CD4-positive, alpha-beta T cell (primary cell): ENCODE data around the gene ZNF879. TPM values are rescaled to one million over a fixed set of nuclear protein-coding genes. Genes with fewer than 3 reads are reported as not detected.

ENCODE experiments used
- ATAC-seq: fragments of 200-7000 bp; cut with Tn5 transposase; one replicate; pipeline ENCODE4 v1.10.0; 2022; ENCODE audit warnings: mild to moderate bottlenecking; ENCODE audit not compliant: poor library complexity
- CTCF ChIA-PET: fragments of 350-600 bp; sonication (Branson Sonifier 250); formaldehyde crosslinking; loops from one replicate; lab custom pipeline; 2021; ENCODE audit warnings: antibody characterized with exemption, inconsistent platforms; lab: Charles Lee
- POLR2A ChIA-PET: fragments of 350-600 bp; sonication (Branson Sonifier 250); formaldehyde crosslinking; loops from one replicate; lab custom pipeline; 2021; ENCODE audit warnings: antibody characterized with exemption, inconsistent platforms; lab: Charles Lee
- DNase-seq, 14 experiments: peaks; one replicate each; pipeline ENCODE4 v3.0.0-alpha.2; 2013 to 2020; ENCODE audit warnings: mixed read lengths in 2 of 14
- H3K27ac ChIP-seq, 2 donors: one replicate each; pipeline versions ENCODE4 v1.5.1 to v1.7.0; 2013; ENCODE audit warnings: low read length in 2 of 2, low read depth in 1 of 2, mild to moderate bottlenecking in 1 of 2
- H3K27me3 ChIP-seq, 2 experiments: 1 replicate in 1 of 2; 2 replicates in 1 of 2; pipeline versions ENCODE4 v1.6.1 to v1.7.0; 2013; ENCODE audit warnings: low read length in 2 of 2, control low read depth in 1 of 2, mild to moderate bottlenecking in 1 of 2, moderate library complexity in 1 of 2; ENCODE audit not compliant: insufficient read depth in 2 of 2, control insufficient read depth in 1 of 2
- H3K36me3 ChIP-seq: one replicate; pipeline ENCODE4 v1.6.1; 2013; ENCODE audit warnings: low read length, control low read depth; ENCODE audit not compliant: insufficient read depth
- H3K4me1 ChIP-seq: one replicate; pipeline ENCODE4 v1.6.1; 2013; ENCODE audit warnings: low read length, control low read depth; ENCODE audit not compliant: insufficient read depth
- H3K4me3 ChIP-seq: one replicate; pipeline ENCODE4 v1.5.1; 2013; ENCODE audit warnings: mild to moderate bottlenecking, low read length, moderate library complexity
- H3K9me3 ChIP-seq, 2 experiments: 1 replicate in 1 of 2; 2 replicates in 1 of 2; pipeline versions ENCODE4 v1.6.1 to v1.7.0; 2013; ENCODE audit warnings: low read length in 2 of 2, mild to moderate bottlenecking in 2 of 2, control low read depth in 1 of 2, moderate library complexity in 1 of 2; ENCODE audit not compliant: control insufficient read depth in 1 of 2, insufficient read depth in 1 of 2
- H3K27ac Mint-ChIP-seq: one replicate; pipeline ENCODE4 v1.8.0; 2020; ENCODE audit warnings: mixed read lengths
- H3K27me3 Mint-ChIP-seq: one replicate; pipeline ENCODE4 v1.8.0; 2021; ENCODE audit warnings: mixed read lengths
- H3K36me3 Mint-ChIP-seq: one replicate; pipeline ENCODE4 v1.8.0; 2021; ENCODE audit warnings: low read depth, mixed read lengths
- H3K4me1 Mint-ChIP-seq: one replicate; pipeline ENCODE4 v1.8.0; 2021; ENCODE audit warnings: low read depth, mixed read lengths
- H3K4me3 Mint-ChIP-seq: one replicate; pipeline ENCODE4 v1.8.0; 2020; ENCODE audit warnings: mild to moderate bottlenecking, mixed read lengths
- H3K9me3 Mint-ChIP-seq: one replicate; pipeline ENCODE4 v1.8.0; 2020; ENCODE audit warnings: mixed read lengths
- CTCF ChIP-seq: fragments of 200-600 bp; IDR thresholded peaks from one replicate; pipeline ENCODE4 v1.8.0; 2022; ENCODE audit warnings: antibody characterized with exemption, mild to moderate bottlenecking
- intact Hi-C, 2 experiments: fragments of 100-400 bp; cut with DNase I in 1 of 2; cut with micrococcal nuclease in 1 of 2; formaldehyde crosslinking; loops; one replicate each; pipeline versions ENCODE4 v1.15.1 to v1.9.0; 2023 to 2025; cut with DNase I, micrococcal nuclease
- total RNA-seq, 174 experiments: library from RNA in 2 of 174; stranded (reverse) in 2 of 174; gene quantifications; one replicate each; pipeline ENCODE4 v1.2.3 and lab custom pipeline; 2021 to 2026

The ZNF879 gene
- total RNA-seq, 2 experiments from 2014 or later = 4.9 to 5.1 TPM

GRCh38 chr5:178983728-178984127 is 39.9 kb upstream of the ZNF879 start:
- TF ChIP-seq CTCF = no peak
- DNase-seq = no peak
- H3K27ac Mint-ChIP-seq = no peak overlapping the region
- ChIA-PET CTCF (no interaction called here), POLR2A (no interaction called here)
- Histone ChIP-seq H3K27ac (no peak overlapping the region), H3K4me1 (no peaks in the 10 kb centered on the region), H3K4me3 (no peak overlapping the region), H3K9me3 (peaks cover 5 to 85% of the 10 kb centered on the region in 2 experiments), H3K36me3 (no peaks in the 10 kb centered on the region), H3K27me3 (no peaks in the 10 kb centered on the region)
- intact Hi-C loops = no loop called here
- no peaks in the 10 kb centered on the region for H3K36me3 Mint-ChIP-seq
- H3K4me1 Mint-ChIP-seq = no peaks in the 10 kb centered on the region
- no peaks in the 10 kb centered on the region for H3K27me3 Mint-ChIP-seq
- ATAC-seq = no peak
- H3K9me3 Mint-ChIP-seq = peaks cover 11% of the 10 kb centered on the region
- no peak overlapping the region for H3K4me3 Mint-ChIP-seq

GRCh38 chr5:178984145-178985072 is 39.2 kb upstream of the ZNF879 start:
- H3K4me1 Mint-ChIP-seq = no peaks in the 10 kb centered on the region
- H3K9me3 Mint-ChIP-seq = peaks cover 11% of the 10 kb centered on the region
- no peaks in the 10 kb centered on the region for H3K36me3 ChIP-seq
- H3K4me3 Mint-ChIP-seq = no peak overlapping the region
- no peaks in the 10 kb centered on the region for H3K27me3 ChIP-seq
- DNase-seq (no peak), ATAC-seq (no peak)
- ChIA-PET CTCF (no interaction called here), POLR2A (interaction anchor here (0.5 kb wide), 1 partner anchor 94 kb away, joined by 3 read pairs; no protein-coding TSS in a partner anchor)
- H3K27ac ChIP-seq = no peak overlapping the region
- no peak for TF ChIP-seq CTCF
- no peak overlapping the region for H3K4me3 ChIP-seq
- H3K4me1 ChIP-seq = no peaks in the 10 kb centered on the region
- H3K27me3 Mint-ChIP-seq = no peaks in the 10 kb centered on the region
- H3K27ac Mint-ChIP-seq = no peak overlapping the region
- no peaks in the 10 kb centered on the region for H3K36me3 Mint-ChIP-seq
- intact Hi-C loops = no loop called here
- peaks cover 4 to 83% of the 10 kb centered on the region in 2 experiments for H3K9me3 ChIP-seq

GRCh38 chr5:178986326-178986960 is 37.2 kb upstream of the ZNF879 start:
- CTCF ChIA-PET = no interaction called here
- Mint-ChIP-seq H3K9me3 (peaks cover 3% of the 10 kb centered on the region), H3K4me3 (no peak overlapping the region), H3K36me3 (no peaks in the 10 kb centered on the region), H3K4me1 (no peaks in the 10 kb centered on the region), H3K27ac (no peak overlapping the region), H3K27me3 (no peaks in the 10 kb centered on the region)
- DNase-seq (no peak), ATAC-seq (no peak)
- Histone ChIP-seq H3K9me3 (peaks cover 12 to 93% of the 10 kb centered on the region in 2 experiments), H3K27ac (no peak overlapping the region), H3K4me1 (no peaks in the 10 kb centered on the region), H3K4me3 (no peak overlapping the region), H3K27me3 (peaks cover 0 to under 1% of the 10 kb centered on the region in 2 experiments), H3K36me3 (no peaks in the 10 kb centered on the region)
- intact Hi-C loops = no loop called here
- POLR2A ChIA-PET = no interaction called here
- TF ChIP-seq CTCF = no peak
